Activated CD4-positive, alpha-beta T cell treated with anti-CD3 and anti-CD28 coated beads, Interleukin-10, Interleukin-2, amounts not matched to agents 100 ng/mL and 50 ng/mL, durations not matched to agents 16 hours and 8 hours (primary cell): ENCODE data around the gene F11.
"Not testable (repeated sequence)": the region's sequence is repeated elsewhere in the genome, so short reads cannot be mapped to it uniquely, and the experiment has no call there.

Experiments
- DNase-seq: peaks from one replicate; pipeline ENCODE4 v3.0.0-alpha.2; 2020

Gene F11

DNA sequence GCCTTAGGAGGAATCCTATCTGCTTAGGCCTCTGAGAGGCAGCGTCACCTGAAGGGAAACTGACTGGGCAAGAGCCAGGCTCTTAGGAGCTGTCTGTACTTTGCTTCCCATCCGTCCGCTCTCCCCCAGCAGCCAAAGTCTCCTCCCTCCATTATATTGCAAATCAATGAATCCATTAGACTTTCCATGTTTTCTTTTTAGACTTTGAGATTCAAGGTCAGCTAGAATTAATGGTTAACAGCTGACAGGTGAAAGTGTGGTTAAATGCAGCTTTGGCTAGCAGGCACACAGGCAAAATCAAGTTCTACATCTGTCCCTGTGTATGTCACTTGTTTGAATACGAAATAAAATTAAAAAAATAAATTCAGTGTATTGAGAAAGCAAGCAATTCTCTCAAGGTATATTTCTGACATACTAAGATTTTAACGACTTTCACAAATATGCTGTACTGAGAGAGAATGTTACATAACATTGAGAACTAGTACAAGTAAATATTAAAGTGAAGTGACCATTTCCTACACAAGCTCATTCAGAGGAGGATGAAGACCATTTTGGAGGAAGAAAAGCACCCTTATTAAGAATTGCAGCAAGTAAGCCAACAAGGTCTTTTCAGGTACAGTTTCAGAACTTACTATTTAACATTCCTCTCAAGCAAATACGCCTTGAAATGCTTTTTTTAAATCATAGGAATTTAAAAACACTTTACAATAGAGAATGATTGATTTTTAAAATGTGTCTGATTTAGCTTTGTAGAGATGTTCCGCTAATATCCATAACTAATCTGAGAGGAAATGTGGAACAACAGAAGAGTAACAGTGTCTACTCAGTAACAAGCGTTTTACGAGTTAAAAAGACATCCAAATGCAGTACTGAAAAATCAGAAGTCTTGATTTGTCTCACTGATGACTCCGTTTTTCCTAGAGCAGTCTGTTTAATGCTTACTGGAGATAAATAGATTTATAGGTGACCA, at the start of gene F11:
Gene F11, plus strand, starts transcription at position 507 of the 970 bp plus-strand sequence. CDS start 948 bp downstream, outside the sequence.
- no peak for DNase-seq

- no peak for DNase-seq
These were observed 49.4 kb upstream of the F11 start for GRCh38 chr4:186216465-186217024.

GRCh38 chr4:186217733-186218293, 48.2 kb upstream of the F11 start:
- no peak for DNase-seq

DNA sequence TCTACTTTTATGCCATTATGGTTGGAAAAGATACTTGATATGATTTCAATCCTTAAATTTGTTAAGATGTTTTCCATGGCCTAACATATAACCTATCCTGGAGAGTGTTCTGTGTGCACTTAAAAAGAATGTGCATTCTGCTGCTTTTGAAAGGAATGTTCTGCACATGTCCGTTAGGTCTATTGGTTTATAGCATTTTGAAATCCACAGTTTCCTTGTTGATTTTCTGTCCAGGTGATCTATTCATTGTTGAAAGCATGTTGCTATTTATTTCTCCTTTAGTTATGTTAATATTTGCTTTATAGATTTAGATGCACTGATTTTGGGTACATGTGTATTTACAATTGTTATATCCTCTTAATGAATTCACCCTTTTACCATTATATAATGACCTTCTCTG, 44.4 kb upstream of the F11 start:
- no peak for DNase-seq

DNA sequence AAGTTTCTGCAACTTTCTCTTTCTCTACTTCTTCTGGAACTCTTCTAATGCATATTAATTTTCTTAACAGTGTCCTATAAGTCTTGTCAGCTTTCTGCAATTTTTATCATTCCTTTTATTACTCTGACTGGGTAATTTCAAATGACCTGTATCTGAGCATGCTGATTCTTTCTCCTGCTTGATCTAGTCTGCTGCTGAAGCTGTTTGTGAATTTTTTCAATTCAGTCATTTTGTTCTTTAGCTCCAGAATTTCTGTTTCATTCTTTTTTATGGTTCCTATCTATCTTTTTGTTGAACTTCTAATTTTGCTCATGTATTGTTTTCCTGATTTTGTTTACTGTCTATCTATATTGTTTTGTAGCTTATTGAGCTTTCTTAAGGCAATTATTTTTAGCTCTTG, 40.1 kb upstream of the F11 start:
- DNase-seq = no peak

DNA sequence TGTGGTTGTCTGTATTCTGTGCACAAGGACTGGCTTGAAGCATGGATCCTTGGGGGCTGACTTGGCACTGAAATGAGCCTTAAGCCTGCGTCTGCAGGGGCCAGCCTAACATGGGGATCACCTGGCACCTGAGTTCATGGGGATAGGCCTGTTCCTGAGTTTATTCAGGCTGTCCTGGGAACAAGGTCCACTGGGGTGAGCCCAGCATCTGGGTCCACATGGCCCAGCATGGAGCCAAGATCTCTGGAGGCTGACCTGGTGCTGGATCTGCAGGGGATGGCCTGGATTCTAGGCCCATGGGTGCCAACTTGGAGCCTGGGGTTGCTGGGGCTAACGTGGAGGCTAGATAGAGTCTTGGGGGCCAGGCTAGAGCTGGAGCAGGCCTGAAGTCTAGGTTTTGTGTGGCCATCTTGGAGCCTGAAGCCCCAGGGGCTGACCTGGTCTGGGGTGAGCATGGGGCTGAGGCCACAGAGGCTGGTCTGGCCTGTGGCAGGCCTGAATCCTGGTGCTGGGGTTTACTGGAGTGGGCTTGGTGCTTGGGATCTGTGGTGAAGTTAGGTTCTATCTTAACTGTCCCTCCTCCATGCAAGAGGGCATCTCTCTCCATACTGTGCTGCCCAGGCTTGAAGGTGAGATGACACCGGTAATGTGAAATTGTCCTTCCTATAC, 39.3 kb upstream of the F11 start:
- DNase-seq = no peak

DNA sequence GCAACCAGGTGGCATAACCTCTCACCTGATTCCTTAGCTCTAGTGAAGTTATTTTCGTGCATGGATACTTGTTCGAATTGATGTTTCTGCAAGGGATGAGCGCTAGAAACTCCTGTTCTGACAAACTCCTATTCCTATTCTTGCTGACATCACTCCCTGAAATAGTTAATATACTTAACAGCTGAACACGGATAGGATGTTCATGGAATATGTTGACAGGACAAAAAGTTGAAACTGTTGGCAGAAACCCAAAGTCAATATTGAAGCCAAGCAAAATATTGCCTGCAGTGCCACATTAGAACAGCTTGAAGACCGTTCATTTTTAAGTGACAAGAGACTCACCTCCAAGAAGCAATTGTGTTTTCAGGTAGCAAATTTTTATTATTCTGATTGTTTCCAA, 38.8 kb upstream of the F11 start, which contains the start of gene KLKB1:
Gene KLKB1, plus strand, starts transcription at position 287 of the 400 bp plus-strand sequence. CDS start 689 bp downstream, outside the sequence.
- no peak for DNase-seq

DNA sequence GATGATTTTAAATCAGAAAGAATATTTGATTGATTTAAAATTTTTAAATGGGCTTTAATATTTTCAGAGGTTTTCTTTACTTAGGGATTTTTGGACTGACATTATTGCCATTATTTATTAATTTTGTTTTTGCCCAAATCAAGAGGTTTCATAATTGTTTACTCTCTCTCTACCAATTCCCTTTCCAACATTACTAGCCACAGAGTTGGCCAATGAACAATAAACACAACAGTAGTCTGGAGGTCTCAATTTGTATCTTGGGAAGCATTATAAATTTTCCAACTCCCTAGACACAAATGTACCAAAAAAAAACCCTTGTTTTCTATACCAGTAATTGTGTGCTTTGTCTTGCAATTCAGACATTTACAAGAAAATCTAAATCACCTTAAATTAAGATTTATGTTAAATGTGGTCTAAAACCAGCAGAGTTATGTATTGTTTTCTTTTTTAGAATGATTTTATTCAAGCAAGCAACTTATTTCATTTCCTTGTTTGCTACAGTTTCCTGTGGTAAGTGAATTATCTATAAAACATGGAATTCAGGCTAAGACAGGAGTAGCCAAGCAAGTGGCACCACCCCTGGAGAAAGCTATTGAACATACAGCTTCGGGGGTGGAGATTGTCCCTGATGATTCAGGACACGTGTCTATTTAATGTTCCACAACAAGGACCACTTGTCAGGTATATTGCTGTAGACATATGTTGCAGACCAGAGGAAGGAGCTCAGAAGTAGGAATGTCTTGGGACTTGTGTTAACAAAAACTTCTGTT, 38.1 kb upstream of the F11 start:
- no peak for DNase-seq

- no peak for DNase-seq
These were observed 37.5 kb upstream of the F11 start for GRCh38 chr4:186228514-186228894.

GRCh38 chr4:186234367-186234766, 31.6 kb upstream of the F11 start:
- DNase-seq = no peak

- DNase-seq = no peak
These were observed 29.9 kb upstream of the F11 start for GRCh38 chr4:186236126-186236525.

- no peak for DNase-seq
These were observed 25.5 kb upstream of the F11 start for GRCh38 chr4:186240452-186240847.

- no peak for DNase-seq
These were observed 25.0 kb upstream of the F11 start for GRCh38 chr4:186240848-186241491.

- DNase-seq = no peak
These were observed 24.4 kb upstream of the F11 start for GRCh38 chr4:186241616-186242015.

GRCh38 chr4:186242031-186242430, 24.0 kb upstream of the F11 start:
- not testable (repeated sequence) for DNase-seq

- DNase-seq = no peak
These were observed 22.7 kb upstream of the F11 start for GRCh38 chr4:186243331-186243730.

DNA sequence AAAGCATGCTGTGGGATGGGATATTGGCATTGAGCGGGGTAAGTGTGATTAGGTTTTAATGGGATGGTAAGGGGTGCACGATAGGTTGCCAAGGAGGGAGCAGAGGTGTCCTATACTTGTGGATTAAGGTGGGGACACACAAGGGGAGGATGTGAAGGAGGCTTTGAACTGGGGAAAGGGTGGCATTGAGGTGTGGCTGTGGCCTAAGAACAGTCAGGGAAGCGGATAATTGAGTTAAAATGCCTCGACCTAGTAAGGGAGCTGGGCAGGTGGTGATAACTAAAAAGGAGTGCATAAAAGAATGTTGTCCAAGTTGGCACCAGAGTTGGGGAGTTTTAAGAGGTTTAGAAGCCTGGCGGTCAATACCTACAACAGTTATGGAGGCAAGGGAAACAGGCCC, 21.2 kb upstream of the F11 start:
- no peak for DNase-seq

DNA sequence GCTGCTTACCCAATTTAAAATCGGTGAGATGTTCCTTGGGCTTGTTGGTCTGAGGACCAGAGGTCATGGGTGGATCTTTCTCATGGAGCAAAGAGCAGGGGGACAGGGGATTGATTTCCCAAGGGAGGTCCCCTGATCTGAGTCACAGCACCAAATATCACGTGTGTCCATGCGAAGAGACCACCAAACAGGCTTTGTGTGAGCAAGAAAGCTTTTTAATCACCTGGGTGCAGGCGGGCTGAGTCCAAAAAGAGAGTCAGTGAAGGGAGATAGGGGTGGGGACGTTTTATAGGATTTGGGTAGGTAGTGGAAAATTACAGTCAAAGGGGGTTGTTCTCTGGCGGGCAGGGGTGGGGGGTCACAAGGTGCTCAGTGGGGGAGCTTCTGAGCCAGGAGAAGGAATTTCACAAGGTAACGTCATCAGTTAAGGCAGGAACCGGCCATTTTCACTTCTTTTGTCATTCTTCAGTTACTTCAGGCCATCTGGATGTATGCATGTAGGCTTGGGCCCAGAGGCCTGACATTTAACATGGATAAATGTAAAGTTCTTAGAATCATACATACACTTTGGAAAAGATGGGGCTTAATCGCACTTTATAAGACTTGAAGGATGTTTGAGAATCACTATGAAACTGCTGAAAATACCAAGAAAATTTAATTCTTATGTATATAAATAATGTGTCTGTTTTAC, 18.8 kb upstream of the F11 start:
- DNase-seq = not testable (repeated sequence)

- DNase-seq = no peak
These were observed 17.3 kb upstream of the F11 start for GRCh38 chr4:186248643-186249042.

GRCh38 chr4:186249785-186250754, 15.9 kb upstream of the F11 start:
- DNase-seq = no peak
